Activated CD8-positive, alpha-beta memory T cell treated with anti-CD3 and anti-CD28 coated beads, Interleukin-2, amount 50 U/mL, for 24 hours (primary cell): ENCODE results near the gene CAD.

Experiments used
- DNase-seq: peaks from one replicate; pipeline ENCODE4 v3.0.0-alpha.2; 2020; ENCODE audit errors: extremely low read depth

The CAD gene

GRCh38 chr2:27198627-27199026 lies 18.5 kb upstream of the CAD start:
- DNase-seq = no peak

- no peak for DNase-seq
Measured at GRCh38 chr2:27199241-27199640, 17.9 kb upstream of the CAD start.

- DNase-seq = no peak
Measured at GRCh38 chr2:27201675-27202074, 15.5 kb upstream of the CAD start.

GRCh38 chr2:27202854-27203253 lies 14.3 kb upstream of the CAD start:
- no peak for DNase-seq

- DNase-seq = no peak
Measured at GRCh38 chr2:27203741-27204140, 13.4 kb upstream of the CAD start.

GRCh38 chr2:27204566-27204965 lies 12.6 kb upstream of the CAD start:
- DNase-seq = no peak

- no peak for DNase-seq
Measured at GRCh38 chr2:27205206-27205605, 12.0 kb upstream of the CAD start.

- DNase-seq = no peak
Measured at GRCh38 chr2:27206346-27206745, 10.8 kb upstream of the CAD start.

GRCh38 chr2:27208486-27209050 lies 8.6 kb upstream of the CAD start:
- DNase-seq = no peak

- DNase-seq = no peak
Measured at GRCh38 chr2:27209621-27210401, 7.4 kb upstream of the CAD start.

- no peak for DNase-seq
Measured at GRCh38 chr2:27211241-27211942, 5.8 kb upstream of the CAD start.

GRCh38 chr2:27211943-27212625 lies 5.1 kb upstream of the CAD start, which contains the start of the genes ATRAID and SLC5A6:
Gene ATRAID, plus strand, starts transcription at chr2:27212041. Its CDS starts 328 bp downstream, at chr2:27212369.
Gene SLC5A6, minus strand, starts transcription at chr2:27212268. Its CDS starts 4,618 bp downstream, at chr2:27207650.
- DNase-seq = peak; percentile 62

- DNase-seq = no peak
Measured at GRCh38 chr2:27212626-27213471, 4.3 kb upstream of the CAD start.

- DNase-seq = no peak
Measured at GRCh38 chr2:27214941-27215340, 2.2 kb upstream of the CAD start.

- DNase-seq = no peak
Measured at GRCh38 chr2:27216416-27217137, 592 bp upstream of the CAD start.

GRCh38 chr2:27218614-27219013 lies 1.4 kb downstream of the CAD start:
- DNase-seq = no peak

GRCh38 chr2:27219091-27219490 lies 1.9 kb downstream of the CAD start:
- no peak for DNase-seq

- no peak for DNase-seq
Measured at GRCh38 chr2:27220091-27220490, 2.9 kb downstream of the CAD start.

GRCh38 chr2:27221166-27221565 lies 4.0 kb downstream of the CAD start:
- no peak for DNase-seq

GRCh38 chr2:27222407-27222806 lies 5.2 kb downstream of the CAD start:
- no peak for DNase-seq

- DNase-seq = no peak
Measured at GRCh38 chr2:27223416-27223815, 6.2 kb downstream of the CAD start.
